NK-92 (cell line): ENCODE measurements around the gene ZNF446.
"Not testable (repeated sequence)": the region's sequence is repeated elsewhere in the genome, so short reads cannot be mapped to it uniquely, and the experiment has no call there.

Experiments used
- DNase-seq: peaks from one replicate; lab custom pipeline; 2025; ENCODE audit not compliant: unreplicated experiment; lab: John Stamatoyannopoulos, UW

ZNF446 gene

GRCh38 chr19:58499021-58499927 lies 23.1 kb downstream of the ZNF446 start:
- DNase-seq = peak; percentile 67

- DNase-seq = no peak
These were observed 24.1 kb downstream of the ZNF446 start for GRCh38 chr19:58500242-58500641.

GRCh38 chr19:58507602-58508223 lies 31.6 kb downstream of the ZNF446 start:
- not testable (repeated sequence) for DNase-seq

GRCh38 chr19:58509731-58510083 lies 33.6 kb downstream of the ZNF446 start:
- no peak for DNase-seq

GRCh38 chr19:58510084-58510862 lies 34.1 kb downstream of the ZNF446 start:
- no peak for DNase-seq

- no peak for DNase-seq
These were observed 35.4 kb downstream of the ZNF446 start, which contains the start of gene SLC27A5 for GRCh38 chr19:58511353-58512208. Gene SLC27A5 (minus strand): TSS chr19:58511992. CDS start chr19:58511955, 37 bp downstream.

- no peak for DNase-seq
These were observed 37.1 kb downstream of the ZNF446 start for GRCh38 chr19:58513213-58513693.

- DNase-seq = peak; percentile 56
These were observed 37.8 kb downstream of the ZNF446 start for GRCh38 chr19:58513694-58514563.

- no peak for DNase-seq
These were observed 38.4 kb downstream of the ZNF446 start for GRCh38 chr19:58514564-58515022.

- no peak for DNase-seq
These were observed 39.1 kb downstream of the ZNF446 start for GRCh38 chr19:58515259-58515658.

GRCh38 chr19:58516246-58516836 lies 40.2 kb downstream of the ZNF446 start:
- DNase-seq = no peak

GRCh38 chr19:58516964-58517833 lies 41.0 kb downstream of the ZNF446 start:
- no peak for DNase-seq

- no peak for DNase-seq
These were observed 42.3 kb downstream of the ZNF446 start for GRCh38 chr19:58518256-58519086.

- no peak for DNase-seq
These were observed 42.9 kb downstream of the ZNF446 start for GRCh38 chr19:58519087-58519354.

- peak; percentile 54 for DNase-seq
These were observed 43.5 kb downstream of the ZNF446 start, which contains the start of gene ZBTB45 for GRCh38 chr19:58519355-58520256. Gene ZBTB45 (minus strand): TSS chr19:58519810. CDS start chr19:58517673, 2,137 bp downstream.

- no peak for DNase-seq
These were observed 44.1 kb downstream of the ZNF446 start for GRCh38 chr19:58520257-58520599.
